HG03378 (cell line): ENCODE data around the gene GTPBP8.

ENCODE experiments used
- ATAC-seq: cut with Tn5 transposase; IDR thresholded peaks from one replicate; pipeline ENCODE4 v1.9.1; 2021; ENCODE audit warnings: mild to moderate bottlenecking, moderate library complexity; ENCODE audit not compliant: unreplicated experiment

Gene GTPBP8

GRCh38 chr3:112990672-112991602 is at the start of gene GTPBP8:
Gene GTPBP8 (plus strand): TSS chr3:112990984. CDS start chr3:112991000, 16 bp downstream.
- ATAC-seq: peak; percentile 91

GRCh38 chr3:112948346-112948838 is 42.4 kb upstream of the GTPBP8 start:
- ATAC-seq: no peak

GRCh38 chr3:112956351-112956750 is 34.4 kb upstream of the GTPBP8 start:
- ATAC-seq: no peak

GRCh38 chr3:112958811-112959560 is 31.8 kb upstream of the GTPBP8 start:
- peak; percentile 85 for ATAC-seq

- ATAC-seq: no peak
Observed at GRCh38 chr3:112963683-112964082, 27.1 kb upstream of the GTPBP8 start.

GRCh38 chr3:112965656-112966055 is 25.1 kb upstream of the GTPBP8 start:
- no peak for ATAC-seq

GRCh38 chr3:112966633-112967032 is 24.2 kb upstream of the GTPBP8 start:
- no peak for ATAC-seq

- ATAC-seq: no peak
Observed at GRCh38 chr3:112967425-112967824, 23.4 kb upstream of the GTPBP8 start.

- ATAC-seq: no peak
Observed at GRCh38 chr3:112967828-112968227, 23.0 kb upstream of the GTPBP8 start.

GRCh38 chr3:112972158-112972557 is 18.6 kb upstream of the GTPBP8 start:
- no peak for ATAC-seq

- ATAC-seq: peak; percentile 84
Observed at GRCh38 chr3:112973325-112974177, 17.2 kb upstream of the GTPBP8 start.

- peak; percentile 11 for ATAC-seq
Observed at GRCh38 chr3:112974178-112974517, 16.6 kb upstream of the GTPBP8 start.

- no peak for ATAC-seq
Observed at GRCh38 chr3:112974894-112975293, 15.9 kb upstream of the GTPBP8 start, which contains the start of gene CD200R1. Gene CD200R1 (minus strand): TSS chr3:112975103. CDS start chr3:112974857, 246 bp downstream.

- no peak for ATAC-seq
Observed at GRCh38 chr3:112976001-112976400, 14.8 kb upstream of the GTPBP8 start.

- no peak for ATAC-seq
Observed at GRCh38 chr3:112976953-112977352, 13.8 kb upstream of the GTPBP8 start.

GRCh38 chr3:112979244-112979832 is 11.4 kb upstream of the GTPBP8 start:
- ATAC-seq: no peak

- no peak for ATAC-seq
Observed at GRCh38 chr3:112980080-112980479, 10.7 kb upstream of the GTPBP8 start.

- ATAC-seq: no peak
Observed at GRCh38 chr3:112982710-112983109, 8.1 kb upstream of the GTPBP8 start.

GRCh38 chr3:112984485-112984884 is 6.3 kb upstream of the GTPBP8 start:
- ATAC-seq: no peak

GRCh38 chr3:112987710-112988334 is 3.0 kb upstream of the GTPBP8 start:
- ATAC-seq: no peak
